ENCODE results near the gene MCOLN2.
"Not testable (repeated sequence)": the region's sequence is repeated elsewhere in the genome, so short reads cannot be mapped to it uniquely, and the experiment has no call there.

MCOLN2 gene

GRCh38 chr1:84941843-84942242 is 55.1 kb downstream of the MCOLN2 start:
- DNase-seq (ENCODE audit: low spot score): no peak

GRCh38 chr1:84940481-84940880 is 56.4 kb downstream of the MCOLN2 start:
- no peak for DNase-seq (ENCODE audit: low spot score)

GRCh38 chr1:84939761-84940160 is 57.2 kb downstream of the MCOLN2 start:
- no peak for DNase-seq (ENCODE audit: low spot score)

- DNase-seq (ENCODE audit: low spot score): peak; percentile 20
Measured at GRCh38 chr1:84939151-84939550, 57.8 kb downstream of the MCOLN2 start.

- peak; percentile 78 for DNase-seq (ENCODE audit: low spot score)
Measured at GRCh38 chr1:84936116-84936810, 60.6 kb downstream of the MCOLN2 start.

- no peak for DNase-seq (ENCODE audit: low spot score)
Measured at GRCh38 chr1:84933011-84933611, 63.8 kb downstream of the MCOLN2 start.

- no peak for DNase-seq (ENCODE audit: low spot score)
Measured at GRCh38 chr1:84930831-84931230, 66.1 kb downstream of the MCOLN2 start.

GRCh38 chr1:84930329-84930728 is 66.6 kb downstream of the MCOLN2 start:
- no peak for DNase-seq (ENCODE audit: low spot score)

- DNase-seq (ENCODE audit: low spot score): no peak
Measured at GRCh38 chr1:84929581-84929980, 67.3 kb downstream of the MCOLN2 start.

GRCh38 chr1:84928979-84929378 is 67.9 kb downstream of the MCOLN2 start:
- no peak for DNase-seq (ENCODE audit: low spot score)

GRCh38 chr1:84923317-84923716 is 73.6 kb downstream of the MCOLN2 start:
- no peak for DNase-seq (ENCODE audit: low spot score)

GRCh38 chr1:84920159-84920558 is 76.8 kb downstream of the MCOLN2 start:
- no peak for DNase-seq (ENCODE audit: low spot score)

GRCh38 chr1:84919461-84919970 is 77.4 kb downstream of the MCOLN2 start:
- no peak for DNase-seq (ENCODE audit: low spot score)

GRCh38 chr1:84918726-84919336 is 78.1 kb downstream of the MCOLN2 start:
- DNase-seq (ENCODE audit: low spot score): no peak

GRCh38 chr1:84916897-84917296 is 80.0 kb downstream of the MCOLN2 start:
- DNase-seq (ENCODE audit: low spot score): no peak

- no peak for DNase-seq (ENCODE audit: low spot score)
Measured at GRCh38 chr1:84913555-84913892, 83.4 kb downstream of the MCOLN2 start.

- DNase-seq (ENCODE audit: low spot score): no peak
Measured at GRCh38 chr1:84912726-84913554, 84.0 kb downstream of the MCOLN2 start.

GRCh38 chr1:84908746-84909464 is 88.0 kb downstream of the MCOLN2 start:
- not testable (repeated sequence) for DNase-seq (ENCODE audit: low spot score)

GRCh38 chr1:84907095-84907827 is 89.7 kb downstream of the MCOLN2 start:
- no peak for DNase-seq (ENCODE audit: low spot score)

GRCh38 chr1:84902727-84903126 is 94.2 kb downstream of the MCOLN2 start:
- DNase-seq (ENCODE audit: low spot score): not testable (repeated sequence)

GRCh38 chr1:84899969-84900368 is 96.9 kb downstream of the MCOLN2 start:
- DNase-seq (ENCODE audit: low spot score): no peak
